ENCODE results near the gene CNGB1.
"Not testable (repeated sequence)": the region's sequence is repeated elsewhere in the genome, so short reads cannot be mapped to it uniquely, and the experiment has no call there.

Gene CNGB1

DNA sequence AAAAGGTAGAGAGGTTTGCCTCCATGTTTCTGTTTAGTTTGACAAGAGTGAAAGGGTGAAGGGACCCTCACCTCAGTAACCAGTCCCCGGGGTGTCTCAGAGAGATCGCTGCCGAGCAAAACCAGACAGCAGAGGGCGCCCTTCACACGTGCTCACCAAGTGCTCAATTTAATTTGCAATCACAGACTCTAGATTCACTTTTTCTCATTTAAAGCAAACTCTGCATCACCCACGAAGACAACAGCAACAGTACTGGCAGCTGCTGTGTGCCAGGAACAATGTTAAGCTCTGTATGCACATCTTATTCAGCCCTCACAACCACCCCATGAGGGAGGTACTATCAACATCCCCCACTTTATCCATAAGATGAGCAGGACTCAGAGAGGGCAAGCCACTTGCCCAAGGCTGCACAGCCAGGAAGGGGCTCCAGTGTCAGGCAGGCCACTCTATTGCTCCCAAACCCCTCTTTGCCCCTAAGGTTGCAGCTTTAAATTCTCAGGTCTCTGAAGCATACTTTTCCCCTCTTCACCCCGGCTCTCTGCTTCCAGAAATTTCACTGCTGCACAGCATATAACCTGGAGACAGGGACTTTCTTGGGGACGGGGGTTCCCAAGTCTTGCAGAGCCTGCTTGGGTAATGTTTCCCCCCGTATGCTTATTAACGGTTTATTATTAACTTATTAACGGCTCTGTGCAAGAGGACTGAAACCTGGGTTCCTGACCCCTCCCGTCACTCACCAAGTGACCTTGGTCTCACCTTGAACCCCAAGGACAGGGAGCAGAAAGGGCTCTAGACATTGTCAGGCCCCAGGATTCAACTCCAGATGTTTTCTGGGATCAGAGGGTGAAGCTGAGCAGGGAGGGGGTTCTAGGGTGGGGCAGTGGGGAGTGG, 70.9 kb downstream of the CNGB1 start:
- peak; percentile 79 to 82 for DNase-seq

GRCh38 chr16:57898961-57899360, 72.0 kb downstream of the CNGB1 start:
- no peak for DNase-seq

DNA sequence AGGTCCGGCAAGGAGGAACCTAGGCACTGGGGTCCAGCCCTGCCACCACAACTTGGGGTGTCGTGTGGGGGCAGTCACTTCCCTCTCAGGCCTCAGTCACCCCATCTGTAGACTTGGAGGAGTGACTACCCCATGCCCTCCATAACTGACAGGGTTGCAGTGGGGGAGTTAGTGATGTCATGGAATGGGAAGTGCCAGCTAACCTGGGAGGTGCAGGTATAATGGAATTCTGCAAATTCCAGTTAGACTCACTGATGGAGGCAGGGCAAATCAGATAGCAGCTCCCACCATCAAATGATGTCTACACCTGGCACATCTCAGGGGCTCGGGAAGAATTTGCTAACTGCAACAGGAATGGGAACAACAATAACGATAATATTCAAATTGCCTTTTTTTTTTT, 72.9 kb downstream of the CNGB1 start:
- no peak for DNase-seq

DNA sequence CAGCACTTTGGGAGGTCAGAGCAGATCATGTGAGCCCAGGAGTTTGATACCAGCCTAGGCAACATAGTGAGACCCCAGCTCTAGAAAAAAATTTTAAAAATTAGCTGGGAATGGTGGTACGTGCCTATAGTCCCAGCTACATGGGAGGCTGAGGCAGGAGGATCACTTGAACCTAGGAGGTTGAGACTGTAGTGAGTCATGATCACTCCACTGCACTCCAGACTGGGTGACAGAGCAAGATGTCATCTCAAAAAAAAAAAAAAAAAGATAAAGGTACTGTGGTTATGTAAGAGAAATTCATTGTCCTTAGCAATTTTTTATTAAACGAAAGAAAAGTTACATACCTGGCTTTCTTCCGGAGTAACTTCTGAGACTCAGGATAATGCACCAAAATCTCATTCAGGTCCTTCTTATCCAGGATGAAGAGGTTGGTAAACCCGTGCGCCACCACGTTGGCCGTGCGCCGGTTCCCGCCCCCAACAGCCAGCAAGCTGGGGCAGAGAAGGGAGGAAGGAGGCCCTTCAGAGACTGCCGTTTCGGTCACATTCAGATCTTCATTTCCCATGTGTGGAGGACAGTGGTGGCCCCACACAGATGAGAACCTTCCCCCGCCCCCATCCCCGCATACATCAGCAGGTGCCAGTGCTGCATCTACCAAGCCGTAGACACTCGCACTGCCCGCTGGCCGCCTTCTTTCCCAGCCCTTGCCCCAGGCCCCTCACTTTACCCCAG, 73.7 kb downstream of the CNGB1 start:
- DNase-seq: no peak

GRCh38 chr16:57895081-57895547, 75.8 kb downstream of the CNGB1 start:
- DNase-seq: not testable (repeated sequence)

DNA sequence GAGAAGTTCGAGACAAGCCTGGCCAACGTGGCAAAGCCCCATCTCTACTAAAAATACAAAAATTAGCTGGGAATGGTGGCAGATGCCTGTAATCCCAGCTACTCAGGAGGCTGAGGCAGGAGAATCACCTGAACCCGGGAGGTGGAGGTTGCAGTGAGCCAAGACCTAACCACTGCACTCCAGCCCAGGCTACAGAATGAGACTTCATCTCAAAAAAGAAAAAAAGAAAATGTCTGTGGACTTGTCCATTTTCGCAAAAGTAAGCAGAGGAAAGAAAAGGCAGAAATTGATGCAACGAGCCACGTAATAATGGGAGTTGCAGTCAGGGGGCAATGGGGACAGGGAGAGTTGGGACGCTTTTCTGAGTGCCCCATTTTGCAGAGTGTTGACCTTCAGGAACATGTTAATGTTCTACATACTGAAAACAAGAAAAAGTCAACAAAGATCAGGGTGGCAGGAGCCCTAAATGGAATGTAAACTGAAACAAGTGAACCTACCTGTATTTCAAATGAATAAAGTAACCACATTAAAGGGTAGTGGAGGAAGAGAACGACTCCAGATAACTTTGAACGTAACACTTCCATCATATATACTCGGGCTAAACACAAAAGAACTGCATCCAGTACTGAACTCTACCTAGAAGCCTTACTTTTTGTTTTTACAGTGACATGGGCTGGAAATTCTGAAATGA, 76.4 kb downstream of the CNGB1 start:
- no peak for DNase-seq

DNA sequence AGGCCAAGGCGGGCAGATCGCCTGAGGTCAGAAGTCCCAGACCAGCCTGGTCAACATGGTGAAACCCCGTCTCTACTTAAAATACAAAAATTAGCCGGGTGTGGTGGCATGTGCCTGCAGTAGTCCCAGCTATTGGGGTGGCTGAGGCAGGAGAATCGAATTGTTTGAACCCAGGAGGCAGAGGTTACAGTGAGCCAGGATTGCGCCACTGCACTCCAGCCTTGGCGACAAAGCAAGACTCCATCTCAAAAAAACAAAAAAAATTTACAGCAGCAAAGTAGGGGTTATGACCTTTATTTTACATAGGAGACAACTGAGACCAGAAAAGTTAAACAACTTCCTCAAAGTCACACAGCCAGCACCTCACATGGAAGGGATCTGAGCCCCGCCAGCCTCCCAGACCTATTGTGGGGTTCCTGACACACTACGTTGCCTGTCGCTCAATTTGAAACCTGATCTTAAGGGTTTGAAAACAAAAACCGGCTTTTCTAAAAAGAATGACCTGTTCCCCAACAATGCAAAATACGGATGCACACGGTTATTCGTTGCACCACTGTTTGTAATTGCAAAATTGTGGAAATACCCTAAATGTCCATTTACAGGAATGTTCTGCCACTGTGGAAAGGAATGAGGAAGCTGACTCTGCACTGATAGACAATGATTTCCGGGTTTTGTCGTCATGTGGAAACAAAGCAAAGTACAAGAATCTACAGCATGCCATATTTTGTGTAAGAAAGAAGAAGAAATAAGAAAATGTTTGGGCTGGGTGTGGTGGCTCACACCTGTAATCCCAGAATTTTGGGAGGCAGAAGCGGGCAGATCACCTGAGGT, 77.2 kb downstream of the CNGB1 start:
- DNase-seq: no peak

- DNase-seq: no peak
Observed at GRCh38 chr16:57893217-57893558, 77.7 kb downstream of the CNGB1 start.

GRCh38 chr16:57892447-57893096, 78.4 kb downstream of the CNGB1 start:
- DNase-seq: no peak

DNA sequence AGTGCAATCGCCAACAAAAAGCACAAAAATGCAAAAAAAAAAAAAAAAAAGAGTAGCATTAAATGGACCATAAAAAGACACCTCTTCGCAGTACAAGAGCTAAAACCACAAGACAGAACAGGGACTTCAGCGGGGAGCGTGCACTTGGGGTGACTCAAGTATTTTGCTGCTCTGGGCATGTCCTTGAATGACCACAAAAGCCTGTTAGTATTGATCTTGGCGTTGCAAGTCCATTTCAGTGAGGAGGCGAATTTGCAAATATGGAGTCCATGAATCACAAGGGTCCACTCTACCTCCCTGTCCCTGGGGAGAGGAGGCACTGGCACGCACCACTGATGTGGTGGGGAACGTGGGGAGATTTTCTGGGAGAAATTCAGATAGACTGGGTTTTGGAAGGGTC, 78.9 kb downstream of the CNGB1 start:
- DNase-seq: no peak

DNA sequence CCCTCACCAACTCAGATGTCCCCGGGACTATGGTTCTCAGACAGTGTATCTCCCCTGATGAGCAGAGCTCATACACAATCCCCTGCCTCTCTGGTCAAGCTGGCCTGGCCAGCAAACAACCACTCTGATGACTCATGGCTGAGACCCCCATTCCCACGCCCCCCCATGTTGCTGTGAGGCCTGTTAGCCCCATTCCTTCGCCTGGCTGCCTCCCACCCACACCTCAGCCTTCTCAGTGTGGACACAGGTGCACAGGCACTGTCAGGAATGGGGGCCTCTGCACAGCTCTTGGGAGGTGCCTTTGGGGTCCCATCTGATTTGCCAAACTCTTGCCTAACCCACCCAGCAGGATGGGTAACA, 80.2 kb downstream of the CNGB1 start:
- DNase-seq: no peak

DNA sequence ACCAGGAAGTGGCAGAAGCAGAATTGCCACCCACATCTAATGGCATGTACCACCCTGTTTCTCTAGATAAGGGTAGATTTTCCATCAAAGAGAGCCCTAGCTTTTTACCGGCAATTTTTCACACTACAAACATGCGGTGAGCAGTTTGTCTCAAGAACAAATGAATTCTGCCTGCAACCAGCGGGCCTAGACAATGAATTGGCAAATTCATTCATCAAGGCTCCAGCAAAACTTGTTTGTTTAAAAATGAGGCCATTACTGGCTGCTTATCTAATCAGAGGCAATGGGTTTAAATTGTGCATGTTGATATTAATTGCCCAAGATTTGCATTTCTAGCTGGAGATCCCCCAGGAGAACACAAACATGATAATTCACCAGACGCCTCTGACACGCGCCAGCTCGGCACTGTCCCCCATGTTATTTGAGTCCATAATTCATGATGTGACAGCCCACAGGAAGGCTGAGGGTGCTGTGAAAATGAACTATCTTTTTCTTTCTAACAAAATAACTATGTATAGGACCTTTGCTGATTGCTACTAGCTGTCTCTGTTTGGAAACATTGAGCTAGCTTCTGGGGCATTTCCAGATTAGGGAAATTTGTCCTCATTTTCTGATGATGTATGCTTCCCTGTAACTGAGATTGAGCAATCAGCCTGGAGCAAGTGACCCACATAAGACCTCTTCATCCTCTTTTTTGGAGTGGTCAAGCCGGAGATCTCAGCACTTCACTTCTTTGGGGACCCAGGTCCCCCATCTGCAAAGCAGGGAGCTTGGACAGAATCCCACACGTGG, 80.8 kb downstream of the CNGB1 start:
- no peak for DNase-seq

DNA sequence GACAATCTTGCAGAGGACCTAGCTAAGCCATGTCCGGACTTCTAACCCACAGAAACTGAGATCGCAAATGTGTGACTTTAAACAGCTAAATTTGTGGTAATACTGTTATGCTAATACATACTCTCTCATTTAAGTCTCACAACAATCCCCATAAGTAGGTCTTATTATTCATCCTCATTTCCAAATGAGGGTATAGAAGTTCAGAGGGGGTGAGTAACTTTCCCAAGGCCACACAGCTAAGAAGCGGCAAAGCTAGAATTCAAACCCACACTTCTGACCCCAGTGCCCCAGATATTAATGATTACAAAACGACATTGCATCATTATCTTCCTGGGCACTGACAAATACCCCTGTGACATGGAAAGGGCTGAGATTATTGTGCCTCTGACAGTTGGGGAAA, 81.4 kb downstream of the CNGB1 start:
- DNase-seq: no peak

GRCh38 chr16:57889111-57889510, 81.8 kb downstream of the CNGB1 start:
- no peak for DNase-seq

- DNase-seq: no peak
Observed at GRCh38 chr16:57888128-57888527, 82.8 kb downstream of the CNGB1 start.

- DNase-seq: no peak
Observed at GRCh38 chr16:57887711-57888110, 83.2 kb downstream of the CNGB1 start.

DNA sequence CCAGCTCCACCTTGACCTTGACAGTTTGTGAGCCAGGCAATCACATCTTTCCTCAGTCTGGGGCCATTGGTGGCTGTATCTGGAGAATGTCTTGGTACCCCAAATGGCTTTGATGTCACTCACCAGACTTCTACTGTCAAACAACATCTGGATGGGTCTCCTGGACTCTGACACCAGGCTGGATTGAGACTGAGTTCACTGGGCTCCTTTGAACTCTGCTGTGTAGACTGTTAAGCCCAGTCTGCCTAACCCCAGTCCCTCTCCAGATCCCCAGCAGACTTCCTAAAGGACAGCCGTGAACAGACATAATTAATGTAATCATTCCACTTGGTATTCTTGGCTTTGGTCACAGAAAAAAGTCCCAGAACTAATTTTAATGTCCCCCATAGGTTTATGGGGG, 84.5 kb downstream of the CNGB1 start:
- DNase-seq: no peak

DNA sequence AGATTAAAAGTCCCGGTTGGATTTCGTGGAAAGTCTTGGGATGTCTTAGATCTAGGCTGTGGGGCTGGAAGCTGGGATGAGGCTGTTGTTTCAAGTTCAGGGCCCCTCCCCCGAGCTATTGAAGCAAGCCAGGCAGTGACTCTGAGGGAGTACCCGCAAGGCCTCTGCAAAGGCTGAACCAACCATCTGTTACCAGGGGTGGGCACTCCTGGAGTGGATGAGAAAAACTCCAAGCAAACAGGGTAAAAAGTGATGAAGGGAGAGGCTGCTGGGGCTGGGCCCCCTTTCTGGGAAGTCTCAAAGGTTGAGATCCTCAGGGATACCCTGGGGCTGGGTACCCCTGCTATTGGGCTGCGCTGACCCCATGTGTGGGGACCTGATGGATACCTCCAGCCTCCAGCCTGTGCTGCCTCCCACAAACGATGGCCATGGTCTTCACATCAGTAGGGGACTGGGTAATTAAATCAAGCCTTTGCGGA, 86.2 kb downstream of the CNGB1 start:
- DNase-seq: no peak

GRCh38 chr16:57883953-57884654, 86.8 kb downstream of the CNGB1 start:
- no peak for DNase-seq

- DNase-seq: no peak
Observed at GRCh38 chr16:57883480-57883879, 87.4 kb downstream of the CNGB1 start.

- DNase-seq: no peak
Observed at GRCh38 chr16:57882792-57883191, 88.1 kb downstream of the CNGB1 start.
